Activated T-helper 17 cell treated with anti-CD3 and anti-CD28 coated beads, Interleukin-2, amount 50 U/mL, for 72 hours (primary cell): Measurements from ENCODE around the gene CCDC93. TPM values are rescaled to one million over a fixed set of nuclear protein-coding genes. Genes with fewer than 3 reads are reported as not detected.
"Not testable (repeated sequence)": the region's sequence is repeated elsewhere in the genome, so short reads cannot be mapped to it uniquely, and the experiment has no call there.

Experiments used
- ATAC-seq: fragments of 150-1000 bp; cut with Tn5 transposase; replicated peaks from 2 replicates; pipeline ENCODE4 v1.10.0; 2021; ENCODE audit warnings: mild to moderate bottlenecking, moderate library complexity
- H3K27ac Mint-ChIP-seq: one replicate; pipeline ENCODE4 v1.8.0; 2022; ENCODE audit warnings: mixed read lengths
- H3K27me3 Mint-ChIP-seq: one replicate; pipeline ENCODE4 v1.8.0; 2022; ENCODE audit warnings: mixed read lengths
- H3K36me3 Mint-ChIP-seq: one replicate; pipeline ENCODE4 v1.8.0; 2022; ENCODE audit warnings: low read depth, mild to moderate bottlenecking, mixed read lengths
- H3K4me1 Mint-ChIP-seq: one replicate; pipeline ENCODE4 v1.8.0; 2022; ENCODE audit warnings: mixed read lengths
- H3K4me3 Mint-ChIP-seq: one replicate; pipeline ENCODE4 v1.8.0; 2022; ENCODE audit warnings: mild to moderate bottlenecking, mixed read lengths
- H3K9me3 Mint-ChIP-seq: one replicate; pipeline ENCODE4 v1.8.0; 2022; ENCODE audit warnings: mixed read lengths
- total RNA-seq, 2 donors: library from RNA; stranded (reverse); gene quantifications; one replicate each; pipeline ENCODE4 v1.2.3, GENCODE V29; 2022

CCDC93 gene
- total RNA-seq, 2 donors from 2014 or later: 30.6 to 43.6 TPM

DNA sequence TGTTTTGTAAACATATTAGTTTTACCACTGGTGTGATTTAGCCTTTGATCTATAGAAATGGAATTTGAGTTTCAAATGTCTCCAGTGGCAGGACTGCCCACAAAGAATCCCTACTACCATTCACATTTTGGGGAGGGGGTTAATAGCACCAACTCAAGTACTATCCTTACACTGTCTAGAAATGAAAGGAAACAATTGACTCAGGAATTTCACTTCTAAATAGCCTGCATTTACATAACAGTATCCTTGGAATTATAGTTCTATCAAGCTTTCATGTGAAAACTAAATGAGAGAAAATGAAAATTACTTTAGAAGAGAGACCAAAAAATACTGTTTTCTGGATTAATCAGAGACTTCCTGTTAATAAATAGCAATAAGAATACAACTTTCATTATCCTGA is 7.5 kb upstream of the CCDC93 start:
- Mint-ChIP-seq H3K27me3 (peaks cover 14% of the 10 kb centered on the region), H3K9me3 (no peaks in the 10 kb centered on the region), H3K36me3 (no peaks in the 10 kb centered on the region), H3K4me1 (peaks cover 5% of the 10 kb centered on the region), H3K27ac (no peak overlapping the region), H3K4me3 (no peak overlapping the region)
- ATAC-seq: no peak

DNA sequence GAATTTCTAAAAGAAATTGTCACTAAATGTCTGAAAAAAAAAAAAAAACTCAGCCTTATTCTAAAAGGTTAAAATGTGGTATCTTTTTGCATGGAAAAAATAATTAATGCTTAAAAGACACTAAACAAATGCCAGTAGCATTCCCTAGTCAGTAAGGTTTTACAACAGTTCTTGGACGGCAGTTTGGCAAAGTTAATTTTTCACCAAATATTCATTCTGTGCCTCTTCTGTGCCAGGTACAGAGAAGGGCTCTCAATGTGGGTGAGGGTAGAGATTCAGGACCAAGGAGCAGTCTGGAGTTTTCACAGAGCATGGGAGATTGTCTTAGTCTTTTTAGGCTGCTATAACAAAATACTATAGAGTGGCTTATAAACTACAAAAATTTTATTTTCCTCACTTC is 6.0 kb upstream of the CCDC93 start:
- Mint-ChIP-seq H3K4me3 (no peak overlapping the region), H3K27ac (no peak overlapping the region), H3K36me3 (no peaks in the 10 kb centered on the region), H3K9me3 (no peaks in the 10 kb centered on the region), H3K4me1 (peaks cover 5% of the 10 kb centered on the region), H3K27me3 (peaks cover 11% of the 10 kb centered on the region)
- no peak for ATAC-seq

DNA sequence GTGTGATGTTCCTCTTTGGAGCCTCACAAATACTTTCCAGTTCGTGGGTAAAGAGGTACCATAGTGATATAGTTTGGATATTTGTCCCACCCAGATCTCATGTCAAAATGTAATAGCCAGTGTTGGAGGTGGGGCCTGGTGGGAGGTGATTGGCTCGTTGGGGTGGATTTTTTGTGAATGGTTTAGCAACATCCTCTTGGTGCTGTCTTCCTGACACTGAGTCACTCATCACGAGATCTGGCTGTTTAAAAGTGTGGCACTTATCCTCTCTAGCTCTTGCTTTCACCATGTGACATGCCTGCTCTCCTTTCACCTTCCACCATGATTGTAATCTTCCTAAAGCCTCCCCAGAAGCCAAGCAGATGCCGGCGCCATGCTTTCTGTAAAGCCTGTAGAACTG is 3.0 kb upstream of the CCDC93 start:
- no peak for ATAC-seq
- Mint-ChIP-seq H3K4me3 (no peak overlapping the region), H3K9me3 (no peaks in the 10 kb centered on the region), H3K36me3 (peaks cover 6% of the 10 kb centered on the region), H3K27ac (no peak overlapping the region), H3K27me3 (peaks cover 11% of the 10 kb centered on the region), H3K4me1 (peaks cover 13% of the 10 kb centered on the region)

DNA sequence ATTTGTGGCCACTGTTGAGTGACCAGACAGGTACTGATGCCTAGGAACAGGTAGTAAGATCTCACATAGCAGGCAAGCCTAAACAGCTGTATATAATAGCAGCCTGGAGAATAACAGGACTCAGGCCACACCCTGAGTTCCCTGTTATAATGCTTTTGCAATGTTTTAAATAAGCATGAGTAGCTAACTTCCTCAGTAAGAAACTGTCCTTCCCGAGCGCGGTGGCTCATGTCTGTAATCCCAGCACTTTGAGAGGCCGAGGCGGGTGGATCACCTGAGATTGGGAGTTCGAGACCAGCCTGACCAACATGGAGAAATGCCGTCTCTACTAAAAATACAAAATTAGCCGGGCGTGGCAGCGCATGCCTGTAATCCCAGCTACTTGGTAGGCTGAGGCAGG is 1.9 kb upstream of the CCDC93 start:
- peak overlapping the region; percentile 96 for H3K4me3 Mint-ChIP-seq
- H3K9me3 Mint-ChIP-seq, H3K27me3 Mint-ChIP-seq, H3K27ac Mint-ChIP-seq, ATAC-seq: not testable (repeated sequence)
- peaks cover 12% of the 10 kb centered on the region for H3K36me3 Mint-ChIP-seq
- peaks cover 19% of the 10 kb centered on the region for H3K4me1 Mint-ChIP-seq

DNA sequence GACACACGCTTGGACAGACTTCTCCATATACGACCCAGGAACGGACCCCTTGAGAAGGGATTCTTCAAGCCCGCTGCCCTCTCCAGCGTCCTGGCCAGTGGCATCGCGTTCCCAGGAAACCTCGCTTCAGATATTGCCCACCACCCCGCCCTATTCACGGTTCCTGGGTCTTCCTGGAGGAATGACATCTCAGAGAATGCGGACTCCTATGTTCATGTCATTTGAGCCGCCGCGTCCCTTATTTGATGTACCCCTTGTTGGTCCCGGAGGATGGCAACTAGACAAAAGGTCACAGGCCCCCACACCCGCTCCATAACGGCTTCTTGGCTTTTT is 588 bp upstream of the CCDC93 start:
- Mint-ChIP-seq H3K4me1 (peaks cover 27% of the 10 kb centered on the region), H3K9me3 (no peaks in the 10 kb centered on the region), H3K4me3 (peak overlapping the region; percentile 96), H3K27me3 (peaks cover 6% of the 10 kb centered on the region), H3K27ac (peak overlapping the region; percentile 93), H3K36me3 (peaks cover 15% of the 10 kb centered on the region)
- no peak for ATAC-seq

DNA sequence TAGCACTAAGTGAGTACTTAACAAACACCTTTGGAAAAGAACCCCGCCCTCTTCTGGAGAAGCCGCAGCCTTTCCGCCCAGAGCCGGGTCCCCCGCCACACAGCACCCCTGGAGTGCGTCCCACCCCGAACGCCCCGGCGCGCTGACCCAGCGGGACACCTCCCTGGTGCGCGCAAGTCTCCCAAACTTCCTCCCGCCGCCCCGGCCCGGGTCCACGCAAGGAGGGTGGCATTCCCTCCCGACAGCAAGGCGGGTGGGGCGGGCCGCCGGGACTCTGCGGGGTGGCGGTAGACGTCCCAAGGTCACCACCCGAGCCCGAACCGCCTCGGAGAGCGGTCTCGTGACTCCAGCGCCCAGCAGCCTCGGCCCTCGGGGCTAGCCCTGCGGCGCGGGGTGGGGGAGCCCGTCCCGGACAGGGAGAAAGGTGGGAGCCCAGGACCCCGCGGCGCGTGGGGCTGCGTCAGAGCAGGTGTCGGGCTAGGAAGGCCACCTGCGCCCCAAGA is 598 bp downstream of the CCDC93 start:
- peak; percentile 34 for ATAC-seq
- peaks cover 27% of the 10 kb centered on the region for H3K4me1 Mint-ChIP-seq
- peak overlapping the region; percentile 65 for H3K27ac Mint-ChIP-seq
- peak overlapping the region; percentile 96 for H3K4me3 Mint-ChIP-seq
- peaks cover 27% of the 10 kb centered on the region for H3K36me3 Mint-ChIP-seq
- no peaks in the 10 kb centered on the region for H3K27me3 Mint-ChIP-seq
- H3K9me3 Mint-ChIP-seq: no peaks in the 10 kb centered on the region

DNA sequence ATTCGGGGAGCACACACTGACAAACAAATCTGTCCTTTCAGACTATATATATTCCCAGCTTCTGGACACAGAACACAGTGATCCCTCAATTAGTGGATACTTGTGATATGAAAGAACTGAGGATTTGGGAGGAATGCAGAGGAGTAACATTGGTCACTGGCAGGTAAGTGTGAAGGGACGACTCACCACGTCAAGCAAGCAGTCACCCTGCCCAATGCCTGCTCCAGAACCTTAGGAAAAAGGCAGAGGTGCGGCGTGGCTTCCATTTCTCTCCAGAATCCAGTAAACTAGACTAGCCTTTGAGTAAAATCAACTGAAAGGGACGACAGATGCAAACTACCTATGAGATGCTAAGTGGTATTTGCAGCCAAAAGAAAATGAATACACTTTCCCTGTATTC is 1.1 kb downstream of the CCDC93 start:
- no peak for ATAC-seq
- Mint-ChIP-seq H3K9me3 (no peaks in the 10 kb centered on the region), H3K27ac (peak overlapping the region; percentile 65), H3K4me3 (peak overlapping the region; percentile 96), H3K4me1 (peaks cover 27% of the 10 kb centered on the region), H3K36me3 (peaks cover 32% of the 10 kb centered on the region), H3K27me3 (no peaks in the 10 kb centered on the region)

DNA sequence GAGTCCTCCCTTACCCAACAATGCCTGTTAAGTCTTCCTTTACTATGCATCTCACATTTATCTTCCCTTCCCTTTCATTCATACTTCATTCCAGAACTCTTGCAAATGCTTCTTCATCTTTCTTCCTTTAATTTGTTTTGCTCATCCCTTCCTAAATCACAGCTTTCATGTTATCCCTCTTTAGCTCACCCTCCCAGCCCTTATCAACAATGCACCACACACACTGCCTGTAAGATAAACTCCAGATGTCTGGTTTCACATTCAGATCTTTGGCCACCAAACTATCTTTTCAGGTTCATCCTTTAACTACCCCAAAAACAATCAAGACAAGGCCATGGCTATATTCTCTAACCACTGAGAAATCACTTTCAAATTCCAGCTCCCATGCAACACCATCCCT is 3.4 kb downstream of the CCDC93 start:
- H3K4me3 Mint-ChIP-seq: no peak overlapping the region
- peaks cover 22% of the 10 kb centered on the region for H3K4me1 Mint-ChIP-seq
- H3K27ac Mint-ChIP-seq: peak overlapping the region; percentile 16
- H3K9me3 Mint-ChIP-seq: no peaks in the 10 kb centered on the region
- ATAC-seq: no peak
- H3K36me3 Mint-ChIP-seq: peaks cover 55% of the 10 kb centered on the region
- H3K27me3 Mint-ChIP-seq: no peaks in the 10 kb centered on the region

DNA sequence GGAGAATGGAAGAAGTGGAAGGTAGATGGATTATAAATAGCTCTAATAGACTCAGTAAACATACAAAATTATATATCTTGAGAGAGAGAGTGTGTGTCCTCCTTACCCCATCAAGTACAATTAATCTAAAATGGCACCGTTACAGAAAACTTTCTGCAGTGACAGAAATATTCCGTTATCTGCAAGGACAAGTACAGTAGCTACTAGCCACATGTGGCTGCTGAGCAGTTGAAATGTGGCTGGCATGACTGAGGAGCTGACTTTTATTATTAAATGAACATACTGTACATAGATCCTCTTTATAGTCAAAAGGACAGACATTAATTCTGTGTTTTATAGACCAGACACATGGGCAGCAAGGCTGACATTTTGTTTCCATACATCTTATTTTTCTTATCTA is 7.0 kb downstream of the CCDC93 start:
- H3K36me3 Mint-ChIP-seq: peaks cover 81% of the 10 kb centered on the region
- peak overlapping the region; percentile 9 for H3K27ac Mint-ChIP-seq
- no peaks in the 10 kb centered on the region for H3K9me3 Mint-ChIP-seq
- no peak for ATAC-seq
- no peak overlapping the region for H3K4me3 Mint-ChIP-seq
- no peaks in the 10 kb centered on the region for H3K27me3 Mint-ChIP-seq
- H3K4me1 Mint-ChIP-seq: peaks cover 18% of the 10 kb centered on the region

DNA sequence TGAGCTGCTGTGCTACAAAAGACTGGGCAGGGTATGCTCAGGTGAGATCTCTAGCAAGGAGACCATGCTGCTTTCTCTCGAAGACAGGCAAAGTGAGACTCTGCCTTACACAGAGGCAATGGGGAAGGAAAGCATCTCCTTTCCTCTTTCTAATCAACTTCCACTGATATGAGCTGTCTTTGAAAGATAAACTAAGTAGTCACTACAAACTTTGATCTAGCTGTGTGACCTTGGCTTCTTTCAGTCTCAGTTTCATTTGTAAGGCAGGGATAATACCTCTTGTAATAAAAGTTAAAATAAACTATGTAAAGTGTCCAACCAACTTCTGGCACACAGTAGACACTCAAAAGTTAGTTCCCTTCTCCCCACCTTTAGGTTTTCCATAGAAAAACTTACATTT is 7.5 kb downstream of the CCDC93 start:
- Mint-ChIP-seq H3K4me1 (peaks cover 13% of the 10 kb centered on the region), H3K9me3 (no peaks in the 10 kb centered on the region), H3K4me3 (no peak overlapping the region), H3K27me3 (no peaks in the 10 kb centered on the region), H3K27ac (peak overlapping the region; percentile 79), H3K36me3 (peaks cover 81% of the 10 kb centered on the region)
- no peak for ATAC-seq

DNA sequence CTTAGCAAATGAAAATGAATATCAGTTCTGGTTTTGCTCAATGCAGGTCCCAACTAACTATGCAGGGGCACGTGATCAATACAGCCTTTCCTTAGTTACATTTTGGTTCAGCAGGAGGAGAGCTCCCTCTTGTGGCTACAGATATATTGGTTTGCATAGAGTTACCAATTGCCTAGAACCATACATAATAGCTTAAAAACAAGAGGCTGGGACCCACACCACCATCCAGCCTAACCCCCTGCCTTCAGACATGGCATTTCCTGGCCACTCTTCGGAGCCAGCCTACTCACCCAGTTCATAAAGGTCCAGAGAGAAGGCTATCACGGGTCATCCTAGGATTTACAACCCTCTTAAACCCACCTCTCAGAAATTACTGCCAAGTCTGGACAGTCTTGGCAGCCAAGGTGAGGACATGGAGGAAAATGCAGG is 10.5 kb downstream of the CCDC93 start:
- ATAC-seq: peak; percentile 98
- Mint-ChIP-seq H3K9me3 (no peaks in the 10 kb centered on the region), H3K4me1 (peaks cover 10% of the 10 kb centered on the region), H3K27me3 (no peaks in the 10 kb centered on the region), H3K27ac (no peak overlapping the region), H3K36me3 (peaks cover 94% of the 10 kb centered on the region), H3K4me3 (no peak overlapping the region)

DNA sequence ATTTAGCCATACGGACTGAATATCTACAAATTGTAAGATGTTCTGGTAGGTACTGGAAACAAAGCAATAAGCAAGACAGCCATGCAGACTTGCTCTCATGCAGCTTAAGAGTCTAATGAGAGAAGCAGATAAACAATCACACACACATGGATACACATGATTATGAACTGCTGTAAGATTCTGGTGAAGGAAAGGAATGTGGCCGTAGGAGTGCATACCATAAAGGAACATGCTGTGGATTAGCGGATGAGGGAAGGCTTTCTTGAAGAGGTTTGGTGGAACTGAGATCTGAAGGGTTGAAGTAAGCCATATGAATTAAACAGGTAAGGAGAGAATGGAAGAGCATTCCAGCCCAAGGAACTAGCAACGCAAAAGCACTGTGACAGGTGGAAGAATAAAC is 13.8 kb downstream of the CCDC93 start:
- Mint-ChIP-seq H3K4me3 (no peak overlapping the region), H3K9me3 (no peaks in the 10 kb centered on the region), H3K27ac (no peak overlapping the region), H3K36me3 (peaks cover 94% of the 10 kb centered on the region), H3K27me3 (no peaks in the 10 kb centered on the region), H3K4me1 (peaks cover 10% of the 10 kb centered on the region)
- no peak for ATAC-seq

DNA sequence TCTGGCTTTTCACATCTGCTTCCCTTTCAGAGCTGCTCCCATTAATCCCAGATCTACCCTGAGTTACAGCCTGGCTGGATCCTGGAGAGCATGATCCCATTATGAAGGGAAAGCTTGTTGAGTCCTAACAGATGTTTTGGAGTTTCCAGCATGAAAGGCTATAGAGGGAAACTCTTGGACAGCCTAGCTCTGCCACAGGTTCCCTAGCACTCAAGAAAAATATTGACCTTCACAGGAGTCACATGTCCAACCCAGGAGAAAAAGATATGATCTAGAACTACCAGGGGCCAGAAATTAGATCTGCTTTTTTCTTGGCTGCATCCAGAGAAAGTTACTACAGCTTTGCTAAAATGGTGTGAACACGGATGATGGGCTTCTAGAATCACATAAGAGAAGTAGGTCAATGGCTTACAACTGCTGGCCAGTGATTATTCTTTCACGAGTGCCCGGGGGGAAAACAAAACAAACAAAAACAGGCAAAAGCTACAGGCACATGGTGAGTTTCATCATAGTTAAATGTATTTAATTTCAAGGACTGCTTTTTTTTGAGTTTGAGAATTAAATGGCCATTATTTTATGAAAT is 15.9 kb downstream of the CCDC93 start:
- Mint-ChIP-seq H3K27me3 (no peaks in the 10 kb centered on the region), H3K9me3 (no peaks in the 10 kb centered on the region), H3K4me1 (peaks cover 5% of the 10 kb centered on the region), H3K36me3 (peaks cover 96% of the 10 kb centered on the region), H3K4me3 (no peak overlapping the region), H3K27ac (peak overlapping the region; percentile 61)
- no peak for ATAC-seq

DNA sequence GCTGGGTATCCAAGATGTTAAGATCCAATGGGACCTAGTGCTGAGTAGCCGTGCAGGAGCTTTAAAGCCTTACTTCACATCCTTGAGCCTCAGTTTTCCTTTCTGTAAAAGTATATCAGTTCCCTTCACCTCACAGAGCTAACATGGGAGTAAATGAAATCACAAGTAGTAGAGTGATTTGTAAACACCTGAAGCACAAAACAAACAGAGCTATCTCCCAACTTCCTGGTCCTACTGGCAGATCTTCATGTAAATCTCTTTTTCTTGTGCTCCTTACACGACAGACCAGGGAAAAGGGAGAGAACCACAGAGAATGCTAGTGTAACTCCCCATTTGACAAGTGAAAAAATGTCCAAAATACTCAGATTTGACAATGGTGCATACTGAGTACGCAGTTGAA is 17.3 kb downstream of the CCDC93 start:
- Mint-ChIP-seq H3K9me3 (no peaks in the 10 kb centered on the region), H3K27me3 (no peaks in the 10 kb centered on the region), H3K36me3 (peaks cover 98% of the 10 kb centered on the region), H3K4me3 (no peak overlapping the region), H3K27ac (no peak overlapping the region), H3K4me1 (peaks cover 5% of the 10 kb centered on the region)
- no peak for ATAC-seq

DNA sequence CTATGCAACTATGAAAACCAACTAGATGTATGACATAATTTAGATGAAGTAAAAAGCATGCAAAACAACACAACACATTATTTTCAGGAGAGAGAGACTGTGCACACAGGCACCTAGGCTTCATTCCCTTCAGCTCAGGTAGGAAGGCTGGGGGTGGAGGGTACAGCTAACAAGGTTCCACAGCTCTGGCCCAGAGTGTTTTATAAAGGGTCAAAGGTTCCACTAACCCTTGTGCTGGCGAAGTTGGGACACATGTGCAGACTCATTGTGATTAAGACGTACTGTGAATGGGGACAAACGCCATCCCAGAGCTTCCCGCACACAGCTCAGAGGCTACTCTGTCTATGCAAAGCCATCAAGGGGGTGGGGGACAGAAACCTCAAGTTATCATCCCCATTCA is 19.1 kb downstream of the CCDC93 start:
- Mint-ChIP-seq H3K27ac (no peak overlapping the region), H3K4me3 (no peak overlapping the region), H3K27me3 (no peaks in the 10 kb centered on the region), H3K9me3 (no peaks in the 10 kb centered on the region), H3K4me1 (peaks cover 4% of the 10 kb centered on the region), H3K36me3 (peaks cover 98% of the 10 kb centered on the region)
- ATAC-seq: no peak
